HCT116 (cell line): ENCODE results near the gene GDE1. TPM values are rescaled to one million over a fixed set of nuclear protein-coding genes. Genes with fewer than 3 reads are reported as not detected.

Experiments
- ATAC-seq: fragments of 200-7000 bp; cut with Tn5 transposase; 2 replicates; pipeline ENCODE4 v1.9.1; 2020; ENCODE audit warnings: mild to moderate bottlenecking, moderate library complexity
- BruUV-seq: library from RNA; stranded (reverse); fragments of 400-500 nt; replicated peaks from 2 replicates; lab custom pipeline; 2021; lab: Mats Ljungman, UMichigan
- CTCF ChIA-PET: fragments of 300-600 bp; sonication (Branson Sonifier 250); formaldehyde crosslinking; loops from one replicate; lab custom pipeline; 2021; ENCODE audit warnings: antibody characterized with exemption; lab: Charles Lee
- POLR2A ChIA-PET: fragments of 300-600, 350-600 bp; sonication (Branson Sonifier 250); formaldehyde crosslinking; loops from one replicate; lab custom pipeline; 2021; ENCODE audit warnings: antibody characterized with exemption; lab: Charles Lee
- RAD21 ChIA-PET, 2 experiments: fragments of 300-600 bp; sonication (Branson Sonifier 250); formaldehyde crosslinking; loops; one replicate each; lab custom pipeline; 2023; ENCODE audit warnings: low total read pairs in 2 of 2; ENCODE audit not compliant: uncharacterized antibody in 2 of 2, unreplicated experiment in 2 of 2, low non-redundant PET in 1 of 2; lab: Charles Lee
- DNase-seq: peaks from one replicate; pipeline ENCODE4 v3.0.0-alpha.2; 2010; ENCODE audit warnings: low read depth, low spot score
- H2AFZ ChIP-seq: fragments of 200-600 bp; shearing (Covaris generic), sonication (generic); 2 replicates; pipeline ENCODE4 v1.6.1; 2017; ENCODE audit warnings: low read depth, mixed run types, mixed read lengths, antibody characterized with exemption, low read length; ENCODE audit not compliant: poor library complexity, severe bottlenecking
- H3K27ac ChIP-seq: 2 replicates; pipeline ENCODE4 v1.5.1; 2012; ENCODE audit warnings: low read depth, low read length
- H3K27me3 ChIP-seq: fragments of 200-600 bp; sonication (generic); 2 replicates; pipeline ENCODE4 v1.6.1; 2016; ENCODE audit warnings: mixed run types, low read length, mixed read lengths; ENCODE audit not compliant: insufficient read depth
- H3K36me3 ChIP-seq, 2 experiments: fragments of 200-500 bp in 1 of 2; fragments of 200-600 bp in 1 of 2; sonication (Bioruptor generic) in 1 of 2; sonication (generic) in 1 of 2; 2 replicates each; pipeline versions ENCODE4 v1.5.1 to v1.6.1; 2014 to 2016; ENCODE audit warnings: low read length in 2 of 2, inconsistent platforms in 1 of 2, mixed read lengths in 1 of 2, mixed run types in 1 of 2; ENCODE audit not compliant: insufficient read depth in 2 of 2, control insufficient read depth in 1 of 2
- H3K4me1 ChIP-seq, 2 experiments: fragments of 200-600 bp in 1 of 2; sonication (generic) in 1 of 2; 2 replicates each; pipeline versions ENCODE4 v1.5.1 to v1.6.1; 2012 to 2017; ENCODE audit warnings: low read length in 2 of 2, inconsistent platforms in 1 of 2, mild to moderate bottlenecking in 1 of 2, mixed read lengths in 1 of 2, mixed run types in 1 of 2, moderate library complexity in 1 of 2; ENCODE audit not compliant: insufficient read depth in 2 of 2, control insufficient read depth in 1 of 2
- H3K4me2 ChIP-seq: fragments of 200-600 bp; sonication (generic); 2 replicates; pipeline ENCODE4 v1.6.1; 2017; ENCODE audit warnings: mixed run types, low read length, mixed read lengths
- H3K4me3 ChIP-seq, 2 experiments: fragments of 200-600 bp in 1 of 2; sonication (generic) in 1 of 2; replicated peaks in 1 of 2; 2 replicates each; pipeline ENCODE4 v1.5.1; 2011 to 2016; ENCODE audit warnings: low read length in 2 of 2, control low read depth in 1 of 2, low read depth in 1 of 2, mild to moderate bottlenecking in 1 of 2, mixed read lengths in 1 of 2, mixed run types in 1 of 2
- H3K79me2 ChIP-seq: fragments of 200-600 bp; sonication (generic); 2 replicates; pipeline ENCODE4 v1.6.1; 2017; ENCODE audit warnings: mild to moderate bottlenecking, mixed run types, low read length, moderate library complexity, mixed read lengths; ENCODE audit not compliant: insufficient read depth
- H3K9ac ChIP-seq: fragments of 200-600 bp; sonication (generic); 2 replicates; pipeline ENCODE4 v1.6.1; 2016; ENCODE audit warnings: low read length, mixed read lengths
- H3K9me2 ChIP-seq: fragments of 200-600 bp; sonication (generic), shearing (Covaris generic); 2 replicates; pipeline ENCODE4 v1.6.1; 2017; ENCODE audit warnings: mixed run types, mild to moderate bottlenecking, moderate library complexity; ENCODE audit not compliant: insufficient read depth
- H3K9me3 ChIP-seq, 2 experiments: fragments of 200-500 bp in 1 of 2; fragments of 200-600 bp in 1 of 2; sonication (Bioruptor generic) in 1 of 2; sonication (generic) in 1 of 2; 2 replicates each; pipeline ENCODE4 v1.6.1; 2014 to 2017; ENCODE audit warnings: low read length in 2 of 2, mixed read lengths in 2 of 2, inconsistent platforms in 1 of 2, low read depth in 1 of 2, mild to moderate bottlenecking in 1 of 2, mixed run types in 1 of 2, moderate library complexity in 1 of 2; ENCODE audit not compliant: control insufficient read depth in 1 of 2, insufficient read depth in 1 of 2
- H4K20me1 ChIP-seq: fragments of 200-600 bp; sonication (generic), shearing (Covaris generic); 2 replicates; pipeline ENCODE4 v1.6.1; 2017; ENCODE audit warnings: mixed run types, mild to moderate bottlenecking, moderate library complexity; ENCODE audit not compliant: insufficient read depth
- CTCF ChIP-seq, 3 experiments: fragments of 200-600 bp in 1 of 3; sonication (generic) in 1 of 3; IDR thresholded peaks in 2 of 3; conservative IDR thresholded peaks in 1 of 3; 2 replicates each; pipeline ENCODE4 v1.5.1; 2012 to 2017; ENCODE audit warnings: low read depth in 2 of 3, low read length in 2 of 3, antibody characterized with exemption in 1 of 3, borderline replicate concordance in 1 of 3, control low read depth in 1 of 3, mild to moderate bottlenecking in 1 of 3, mixed read lengths in 1 of 3, mixed run types in 1 of 3, moderate library complexity in 1 of 3; ENCODE audit not compliant: insufficient read depth in 1 of 3
- POLR2A ChIP-seq: IDR thresholded peaks from 2 replicates; pipeline ENCODE4 v1.7.0; 2011; ENCODE audit warnings: borderline replicate concordance; ENCODE audit not compliant: insufficient read depth, insufficient read length; ENCODE audit errors: extremely low read depth
- REST ChIP-seq: IDR thresholded peaks from 2 replicates; pipeline ENCODE4 v1.6.1; 2012; ENCODE audit warnings: low read depth
- SRF ChIP-seq: IDR thresholded peaks from 2 replicates; pipeline ENCODE4 v1.6.1; 2012; ENCODE audit warnings: low read depth
- ZFX ChIP-seq: fragments of 450-650 bp; IDR thresholded peaks from 2 replicates; pipeline ENCODE4 v1.6.1; 2017
- ZNF274 ChIP-seq: fragments of 200-500 bp; sonication (Bioruptor generic); IDR thresholded peaks from 2 replicates; pipeline ENCODE4 v1.6.1; 2014; ENCODE audit warnings: mild to moderate bottlenecking, low read depth, low read length, inconsistent platforms
- intact Hi-C: fragments of 100-400 bp; cut with micrococcal nuclease; formaldehyde crosslinking; loops from 2 replicates; pipeline ENCODE4 v1.10.0; 2022
- total RNA-seq: library from RNA; stranded (reverse); gene quantifications from one replicate; pipeline ENCODE4 v1.2.1, GENCODE V29; 2021; ENCODE audit not compliant: unreplicated experiment

GDE1 gene
- total RNA-seq, 1 experiment from 2014 or later: 47.1 TPM

GRCh38 chr16:19474617-19475016, 47.3 kb downstream of the GDE1 start:
- no TSS peak for BruUV-seq
- CTCF ChIA-PET: no interaction called here
- POLR2A ChIA-PET: no interaction called here

More at GRCh38 chr16:19474617-19475016, 47.3 kb downstream of the GDE1 start:
- RAD21 ChIA-PET: no interaction called here
- DNase-seq (no peak), ATAC-seq (no peak)
- no peak overlapping the region for H3K4me3 ChIP-seq
- no peak overlapping the region for H3K4me2 ChIP-seq
- H3K9me3 ChIP-seq: no peaks in the 10 kb centered on the region
- no peaks in the 10 kb centered on the region for H3K27me3 ChIP-seq
- H2AFZ ChIP-seq: no peak overlapping the region
- peaks cover 2 to 6% of the 10 kb centered on the region in 2 experiments for H3K4me1 ChIP-seq
- no peak overlapping the region for H3K9ac ChIP-seq
- no peaks in the 10 kb centered on the region for H4K20me1 ChIP-seq
- TF ChIP-seq REST: no peak
- TF ChIP-seq ZNF274: no peak
- no peak for TF ChIP-seq ZFX
- no peak for TF ChIP-seq POLR2A
- peak in 2 of 3 experiments; percentile 13 to 18; a peak in 1 of 6 replicates for TF ChIP-seq CTCF (IDR thresholded peaks at IDR 0.05 in 2 of 3, conservative IDR thresholded peaks at IDR 0.05 in 1 of 3; ENCODE audit: borderline replicate concordance in 1 of 3, insufficient read depth in 1 of 3, low read depth in 2 of 3, low read length in 2 of 3)
- TF ChIP-seq SRF: no peak
- intact Hi-C loops: no loop called here
- no peak overlapping the region for H3K27ac ChIP-seq
- H3K79me2 ChIP-seq: no peaks in the 10 kb centered on the region
- no peaks in the 10 kb centered on the region for H3K9me2 ChIP-seq
- no peaks in the 10 kb centered on the region for H3K36me3 ChIP-seq
